ENCODE measurements around the gene KRT222.

Gene KRT222

DNA sequence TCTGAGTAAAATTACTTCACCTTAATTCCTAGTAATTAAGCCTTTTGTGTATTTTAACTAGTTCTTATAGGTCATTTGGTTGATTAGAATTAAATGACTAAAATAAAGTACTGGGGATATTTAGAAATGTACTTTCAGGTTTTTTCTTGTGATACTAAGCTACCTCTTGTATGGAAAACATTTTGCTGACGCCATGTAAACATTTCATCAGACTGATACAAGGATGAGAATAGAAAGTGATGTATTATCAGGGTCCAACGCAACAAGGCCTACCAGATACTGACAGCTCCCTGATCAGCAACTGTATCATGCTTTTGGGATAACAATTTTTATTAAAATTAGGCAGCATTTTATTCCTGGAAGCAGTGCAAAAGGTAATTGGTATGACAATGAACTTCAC lies 19.0 kb downstream of the KRT222 start:
- intact Hi-C loops (cut with micrococcal nuclease) = no loop called here
- H3K36me3 Mint-ChIP-seq (ENCODE audit: low read depth) = peaks cover 62% of the 10 kb centered on the region
- H3K4me3 Mint-ChIP-seq = no peak overlapping the region
- no peak overlapping the region for H3K27ac Mint-ChIP-seq
- peaks cover 11% of the 10 kb centered on the region for H3K4me1 Mint-ChIP-seq (ENCODE audit: low read depth)
- no peaks in the 10 kb centered on the region for H3K27me3 Mint-ChIP-seq
- no peaks in the 10 kb centered on the region for H3K9me3 Mint-ChIP-seq

DNA sequence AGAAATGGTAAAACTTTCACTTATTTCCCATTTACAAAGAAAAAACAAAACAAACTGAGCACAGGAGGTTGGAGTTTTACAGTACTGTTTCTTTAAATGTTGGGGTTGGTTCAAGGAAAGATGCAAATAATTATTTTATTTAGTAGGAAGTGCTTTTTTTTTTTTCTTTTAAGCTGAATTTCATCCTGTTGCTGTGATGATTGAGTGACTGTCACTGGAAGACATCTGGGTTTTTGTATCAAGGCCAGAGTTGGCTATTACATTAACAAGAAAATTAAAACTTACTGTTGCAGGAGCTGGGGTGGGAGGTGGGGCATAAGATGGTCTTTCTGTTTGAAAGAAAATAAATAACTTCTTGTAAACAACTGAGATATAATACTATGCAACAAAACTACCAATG lies 19.7 kb downstream of the KRT222 start:
- Mint-ChIP-seq H3K36me3 (ENCODE audit: low read depth) (peaks cover 68% of the 10 kb centered on the region), H3K4me1 (ENCODE audit: low read depth) (peaks cover 18% of the 10 kb centered on the region), H3K27me3 (no peaks in the 10 kb centered on the region), H3K9me3 (no peaks in the 10 kb centered on the region), H3K4me3 (no peak overlapping the region), H3K27ac (no peak overlapping the region)
- intact Hi-C loops (cut with micrococcal nuclease) = no loop called here

GRCh38 chr17:40637931-40638330 lies 27.0 kb downstream of the KRT222 start:
- H3K27ac Mint-ChIP-seq = no peak overlapping the region
- H3K4me1 Mint-ChIP-seq (ENCODE audit: low read depth) = peaks cover 13% of the 10 kb centered on the region
- H3K27me3 Mint-ChIP-seq = no peaks in the 10 kb centered on the region
- no peak overlapping the region for H3K4me3 Mint-ChIP-seq
- peaks cover 98% of the 10 kb centered on the region for H3K36me3 Mint-ChIP-seq (ENCODE audit: low read depth)
- no peaks in the 10 kb centered on the region for H3K9me3 Mint-ChIP-seq
- intact Hi-C loops (cut with micrococcal nuclease) = no loop called here

DNA sequence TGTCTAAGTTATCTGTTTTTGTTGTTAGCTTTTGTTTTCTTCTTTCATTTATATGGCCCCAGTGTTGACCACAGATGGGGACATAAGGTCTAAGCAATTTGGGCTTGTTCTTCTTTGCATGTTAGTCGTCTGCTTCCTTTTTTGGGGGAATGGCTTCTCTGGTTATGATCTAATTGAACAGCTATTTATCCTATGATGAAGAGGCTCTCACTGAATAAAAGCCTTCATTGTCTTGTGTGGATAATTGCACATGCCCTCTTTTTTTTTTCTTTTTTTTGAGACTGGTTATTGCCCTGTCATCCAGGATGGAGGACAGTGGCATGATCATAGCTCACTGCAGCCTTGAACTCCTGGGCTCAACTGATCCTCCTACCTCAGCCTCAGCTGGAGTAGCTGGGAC lies 31.1 kb downstream of the KRT222 start:
- no peak overlapping the region for H3K4me3 Mint-ChIP-seq
- no peaks in the 10 kb centered on the region for H3K4me1 Mint-ChIP-seq (ENCODE audit: low read depth)
- peaks cover 95% of the 10 kb centered on the region for H3K36me3 Mint-ChIP-seq (ENCODE audit: low read depth)
- no peaks in the 10 kb centered on the region for H3K9me3 Mint-ChIP-seq
- no peaks in the 10 kb centered on the region for H3K27me3 Mint-ChIP-seq
- no peak overlapping the region for H3K27ac Mint-ChIP-seq
- intact Hi-C loops (cut with micrococcal nuclease) = no loop called here

- Mint-ChIP-seq H3K9me3 (no peaks in the 10 kb centered on the region), H3K36me3 (ENCODE audit: low read depth) (peaks cover 93% of the 10 kb centered on the region), H3K27ac (no peak overlapping the region), H3K27me3 (no peaks in the 10 kb centered on the region), H3K4me1 (ENCODE audit: low read depth) (no peaks in the 10 kb centered on the region), H3K4me3 (no peak overlapping the region)
- intact Hi-C loops (cut with micrococcal nuclease) = no loop called here
Measured at GRCh38 chr17:40632216-40632615, 32.8 kb downstream of the KRT222 start.

DNA sequence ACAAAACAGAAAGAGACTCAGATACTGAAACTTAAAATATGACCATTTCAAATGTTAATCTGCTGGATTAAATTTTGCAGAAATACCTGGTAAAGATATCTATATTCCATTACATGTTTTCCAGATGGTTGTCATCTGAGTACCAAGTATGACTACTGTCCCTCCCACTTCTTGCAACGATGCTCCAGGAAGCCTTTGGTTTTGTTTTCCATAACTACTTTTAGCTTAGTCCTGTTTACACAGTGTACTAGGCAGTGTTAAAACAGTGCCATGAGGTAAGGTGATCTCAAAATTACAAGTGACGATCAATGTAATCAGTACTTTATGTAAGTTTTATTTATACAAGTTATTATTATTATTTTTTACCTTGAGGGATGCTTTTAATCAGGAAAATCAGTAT lies 35.1 kb downstream of the KRT222 start:
- H3K4me1 Mint-ChIP-seq (ENCODE audit: low read depth) = no peaks in the 10 kb centered on the region
- peaks cover 77% of the 10 kb centered on the region for H3K36me3 Mint-ChIP-seq (ENCODE audit: low read depth)
- H3K9me3 Mint-ChIP-seq = no peaks in the 10 kb centered on the region
- peaks cover 1% of the 10 kb centered on the region for H3K27me3 Mint-ChIP-seq
- H3K4me3 Mint-ChIP-seq = no peak overlapping the region
- intact Hi-C loops (cut with micrococcal nuclease) = loop anchor here (10.0 kb wide), 1 partner anchor 165 kb away; the partner anchor contains the start of gene KRT28
- no peak overlapping the region for H3K27ac Mint-ChIP-seq

DNA sequence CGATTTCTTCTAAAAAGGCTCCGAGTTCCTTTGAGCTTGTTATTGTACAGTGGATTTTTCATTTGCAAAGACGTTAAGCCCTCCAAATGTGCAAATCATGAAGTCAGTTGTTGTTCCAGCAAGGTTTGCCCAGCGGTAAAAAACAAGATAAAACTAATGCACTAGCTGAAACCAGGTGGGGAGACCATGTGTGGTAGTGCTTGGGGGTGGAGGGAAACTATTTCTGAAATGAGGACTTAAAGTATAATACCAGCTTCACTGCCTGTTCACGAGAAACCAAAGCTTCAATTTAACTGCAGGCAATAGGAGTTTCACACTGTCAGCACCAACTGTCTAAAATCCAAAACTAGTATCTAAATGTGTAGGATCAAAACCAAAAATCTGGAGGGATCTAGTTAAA lies 39.7 kb downstream of the KRT222 start:
- H3K36me3 Mint-ChIP-seq (ENCODE audit: low read depth) = peaks cover 34% of the 10 kb centered on the region
- H3K9me3 Mint-ChIP-seq = no peaks in the 10 kb centered on the region
- H3K4me3 Mint-ChIP-seq = no peak overlapping the region
- intact Hi-C loops (cut with micrococcal nuclease) = loop anchor here (10.0 kb wide), 1 partner anchor 169 kb away; the partner anchor contains the start of gene KRT28
- H3K27me3 Mint-ChIP-seq = peaks cover 13% of the 10 kb centered on the region
- no peak overlapping the region for H3K27ac Mint-ChIP-seq
- H3K4me1 Mint-ChIP-seq (ENCODE audit: low read depth) = peaks cover 10% of the 10 kb centered on the region

DNA sequence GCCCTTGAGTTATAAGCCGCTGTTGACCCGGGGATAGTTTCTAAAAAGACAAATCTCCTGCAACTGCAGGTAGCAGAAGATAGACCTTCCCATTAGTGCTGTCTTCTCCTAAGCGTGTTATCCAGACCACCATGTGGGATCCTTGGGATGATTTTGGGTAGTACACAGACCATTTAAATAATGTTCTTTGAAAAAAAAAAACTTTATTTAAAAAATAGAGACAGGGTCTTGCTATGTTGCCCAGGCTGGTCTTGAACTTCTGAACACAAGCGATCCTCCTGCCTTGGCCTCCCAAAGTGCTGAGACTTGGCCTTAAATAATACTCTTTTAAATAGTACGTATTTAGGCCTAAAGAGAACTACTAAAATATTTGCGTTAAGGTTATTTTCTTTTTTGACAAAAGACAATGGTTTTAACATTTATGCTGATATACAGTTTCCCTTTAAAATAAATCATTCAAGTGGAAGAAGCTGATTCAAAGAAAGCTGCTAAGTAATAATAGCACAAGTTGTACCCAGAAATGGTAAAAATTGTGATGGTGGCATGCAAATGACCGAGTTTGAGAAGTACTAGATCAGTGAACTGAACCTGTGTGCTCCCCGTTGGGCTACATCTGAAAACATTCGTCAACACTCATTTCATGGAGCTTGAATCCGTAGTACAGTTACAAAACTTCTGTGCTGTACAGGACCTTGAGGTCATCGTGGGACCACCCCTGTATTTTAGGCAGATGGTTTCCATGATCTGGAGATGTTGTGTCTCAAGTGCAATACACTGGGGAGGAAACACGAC lies 41.4 kb downstream of the KRT222 start:
- no peak overlapping the region for H3K27ac Mint-ChIP-seq

GRCh38 chr17:40622509-40622928 lies 42.5 kb downstream of the KRT222 start:
- Mint-ChIP-seq H3K36me3 (ENCODE audit: low read depth) (peaks cover 11% of the 10 kb centered on the region), H3K27me3 (peaks cover 27% of the 10 kb centered on the region), H3K4me1 (ENCODE audit: low read depth) (peaks cover 21% of the 10 kb centered on the region), H3K9me3 (no peaks in the 10 kb centered on the region), H3K27ac (no peak overlapping the region), H3K4me3 (no peak overlapping the region)
- intact Hi-C loops (cut with micrococcal nuclease) = loop anchor here (10.0 kb wide), 1 partner anchor 172 kb away; the partner anchor contains the start of gene KRT28

More for the DNA sequence above, 41.4 kb downstream of the KRT222 start:
- H3K9me3 Mint-ChIP-seq = no peaks in the 10 kb centered on the region
- H3K4me3 Mint-ChIP-seq = no peak overlapping the region
- intact Hi-C loops (cut with micrococcal nuclease) = loop anchor here (10.0 kb wide), 1 partner anchor 171 kb away; the partner anchor contains the start of gene KRT28
- peaks cover 20% of the 10 kb centered on the region for H3K36me3 Mint-ChIP-seq (ENCODE audit: low read depth)
- H3K27me3 Mint-ChIP-seq = peaks cover 27% of the 10 kb centered on the region
- H3K4me1 Mint-ChIP-seq (ENCODE audit: low read depth) = peaks cover 15% of the 10 kb centered on the region

- Mint-ChIP-seq H3K9me3 (no peaks in the 10 kb centered on the region), H3K36me3 (ENCODE audit: low read depth) (peaks cover 2% of the 10 kb centered on the region), H3K4me1 (ENCODE audit: low read depth) (peaks cover 30% of the 10 kb centered on the region), H3K4me3 (no peak overlapping the region), H3K27ac (no peak overlapping the region), H3K27me3 (peaks cover 27% of the 10 kb centered on the region)
- intact Hi-C loops (cut with micrococcal nuclease) = loop anchor here (10.0 kb wide), 1 partner anchor 173 kb away; the partner anchor contains the start of gene KRT28
Measured at GRCh38 chr17:40621578-40621977, 43.4 kb downstream of the KRT222 start.

DNA sequence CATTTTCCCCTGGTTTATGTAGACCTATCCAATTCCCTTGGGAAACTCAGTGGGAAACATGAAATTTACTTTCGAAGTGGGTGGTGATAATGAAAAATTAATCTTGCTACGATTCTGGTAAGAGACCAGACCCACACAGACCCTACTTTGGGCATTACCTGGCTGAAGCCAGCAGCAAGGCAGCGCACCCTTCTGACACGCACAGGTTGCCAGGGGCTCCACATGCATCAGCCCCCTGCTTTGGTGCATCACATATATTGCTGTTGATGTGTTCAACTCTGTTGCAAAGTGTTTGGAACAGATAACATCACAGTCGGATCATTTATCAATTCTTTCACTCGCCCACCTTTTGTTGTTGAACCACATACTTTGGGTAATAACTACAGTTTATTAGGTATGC lies 44.0 kb downstream of the KRT222 start:
- peaks cover 31% of the 10 kb centered on the region for H3K27me3 Mint-ChIP-seq
- intact Hi-C loops (cut with micrococcal nuclease) = loop anchor here (10.0 kb wide), 1 partner anchor 174 kb away; the partner anchor contains the start of gene KRT28
- H3K4me1 Mint-ChIP-seq (ENCODE audit: low read depth) = peaks cover 36% of the 10 kb centered on the region
- H3K27ac Mint-ChIP-seq = no peak overlapping the region
- H3K36me3 Mint-ChIP-seq (ENCODE audit: low read depth) = no peaks in the 10 kb centered on the region
- H3K9me3 Mint-ChIP-seq = no peaks in the 10 kb centered on the region
- H3K4me3 Mint-ChIP-seq = no peak overlapping the region

- no peak overlapping the region for H3K4me3 Mint-ChIP-seq
- H3K27ac Mint-ChIP-seq = no peak overlapping the region
- intact Hi-C loops (cut with micrococcal nuclease) = no loop called here
- H3K27me3 Mint-ChIP-seq = peaks cover 36% of the 10 kb centered on the region
- H3K4me1 Mint-ChIP-seq (ENCODE audit: low read depth) = peaks cover 51% of the 10 kb centered on the region
- H3K9me3 Mint-ChIP-seq = no peaks in the 10 kb centered on the region
- H3K36me3 Mint-ChIP-seq (ENCODE audit: low read depth) = no peaks in the 10 kb centered on the region
Measured at GRCh38 chr17:40618754-40619625, 46.0 kb downstream of the KRT222 start.

- intact Hi-C loops (cut with micrococcal nuclease) = no loop called here
Measured at GRCh38 chr17:40617678-40618240, 47.2 kb downstream of the KRT222 start.

More at GRCh38 chr17:40617678-40618240, 47.2 kb downstream of the KRT222 start:
- Mint-ChIP-seq H3K36me3 (ENCODE audit: low read depth) (no peaks in the 10 kb centered on the region), H3K27ac (peak overlapping the region; percentile 32), H3K4me1 (ENCODE audit: low read depth) (peaks cover 49% of the 10 kb centered on the region), H3K27me3 (peaks cover 41% of the 10 kb centered on the region), H3K9me3 (no peaks in the 10 kb centered on the region), H3K4me3 (no peak overlapping the region)

All from dendritic cell treated with granulocyte-macrophage colony-stimulating factor and Interleukin-4, amounts not matched to agents 40 ng/mL and 50 ng/mL, for 4 days (primary cell).